ENCODE results near the gene DDX51.

- TF ChIP-seq BCL3 (CRISPR knock-in tag; IDR thresholded peaks at IDR 0.05) (no peak), EZH2 (conservative IDR thresholded peaks at IDR 0.05; ENCODE audit: low read depth, low read length) (no peak), CTCF (CRISPR knock-in tag; IDR thresholded peaks at IDR 0.05) (no peak), ZNF274 (CRISPR knock-in tag; IDR thresholded peaks at IDR 0.05) (no peak)
These were observed 18.5 kb upstream of the DDX51 start for GRCh38 chr12:132162508-132163031.
